ENCODE results near the gene FAM83D. TPM values are rescaled to one million over a fixed set of nuclear protein-coding genes. Genes with fewer than 3 reads are reported as not detected.

FAM83D gene, protein sequence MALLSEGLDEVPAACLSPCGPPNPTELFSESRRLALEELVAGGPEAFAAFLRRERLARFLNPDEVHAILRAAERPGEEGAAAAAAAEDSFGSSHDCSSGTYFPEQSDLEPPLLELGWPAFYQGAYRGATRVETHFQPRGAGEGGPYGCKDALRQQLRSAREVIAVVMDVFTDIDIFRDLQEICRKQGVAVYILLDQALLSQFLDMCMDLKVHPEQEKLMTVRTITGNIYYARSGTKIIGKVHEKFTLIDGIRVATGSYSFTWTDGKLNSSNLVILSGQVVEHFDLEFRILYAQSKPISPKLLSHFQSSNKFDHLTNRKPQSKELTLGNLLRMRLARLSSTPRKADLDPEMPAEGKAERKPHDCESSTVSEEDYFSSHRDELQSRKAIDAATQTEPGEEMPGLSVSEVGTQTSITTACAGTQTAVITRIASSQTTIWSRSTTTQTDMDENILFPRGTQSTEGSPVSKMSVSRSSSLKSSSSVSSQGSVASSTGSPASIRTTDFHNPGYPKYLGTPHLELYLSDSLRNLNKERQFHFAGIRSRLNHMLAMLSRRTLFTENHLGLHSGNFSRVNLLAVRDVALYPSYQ
- total RNA-seq: 10 to 100 TPM; 10.2 to 12.6 TPM

DNA sequence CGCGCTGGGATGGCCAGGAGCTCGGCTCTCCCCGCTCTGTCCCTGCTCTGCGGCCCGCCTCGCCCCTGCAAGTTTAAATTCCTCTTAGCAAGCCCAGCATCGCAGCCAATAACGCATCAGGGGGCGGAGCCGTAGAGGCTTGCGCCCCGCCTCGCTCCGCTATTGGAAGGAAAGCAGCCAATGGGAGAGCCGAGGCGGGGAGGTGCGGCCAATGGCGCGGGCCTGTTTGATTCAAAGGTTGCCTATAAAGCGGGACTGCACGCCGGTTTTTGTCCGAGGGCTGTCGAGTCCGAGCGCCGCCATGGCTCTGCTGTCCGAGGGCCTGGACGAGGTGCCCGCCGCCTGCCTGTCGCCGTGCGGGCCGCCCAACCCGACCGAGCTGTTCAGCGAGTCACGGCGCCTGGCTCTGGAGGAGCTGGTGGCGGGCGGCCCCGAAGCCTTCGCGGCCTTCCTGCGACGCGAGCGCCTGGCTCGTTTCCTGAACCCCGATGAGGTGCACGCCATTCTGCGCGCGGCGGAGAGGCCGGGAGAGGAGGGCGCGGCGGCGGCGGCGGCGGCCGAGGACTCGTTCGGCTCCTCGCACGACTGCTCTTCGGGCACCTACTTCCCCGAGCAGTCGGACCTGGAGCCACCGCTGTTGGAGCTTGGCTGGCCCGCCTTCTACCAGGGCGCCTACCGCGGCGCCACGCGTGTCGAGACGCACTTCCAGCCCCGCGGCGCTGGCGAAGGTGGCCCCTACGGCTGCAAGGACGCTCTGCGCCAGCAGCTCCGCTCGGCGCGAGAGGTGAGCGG, at the start of gene FAM83D:
Gene FAM83D (plus strand): TSS at position 276 of the 792 bp plus-strand sequence. CDS start 26 bp downstream, at position 302.
- Histone ChIP-seq H3K9me3 (no peaks in the 10 kb centered on the region), H3K27ac (no peak within 1 kb of the TSS), H3K36me3 (no peaks in the 10 kb centered on the region), H3K27me3 (replicated peaks; ENCODE audit: insufficient read depth) (no peaks in the 10 kb centered on the region), H3K4me3 (peak within 1 kb of the TSS; percentile 48 to 49), H3K4me1 (replicated peaks) (peaks cover 8% of the 10 kb centered on the region)
- WGBS: under 1% methylated on average over 50 of the region's 95 CpGs
- intact Hi-C loops (cut with DNase I): loop anchor here (2.0 to 5.0 kb wide), 2 partner anchors 36 to 120 kb away; partner anchors contain the start of gene DHX35
- peak; percentile 90 for TF ChIP-seq POLR2AphosphoS5 (IDR thresholded peaks at IDR 0.05)
- peak; percentile 87 for TF ChIP-seq POLR2A (IDR thresholded peaks at IDR 0.05)
- TF ChIP-seq, protein P1, sequence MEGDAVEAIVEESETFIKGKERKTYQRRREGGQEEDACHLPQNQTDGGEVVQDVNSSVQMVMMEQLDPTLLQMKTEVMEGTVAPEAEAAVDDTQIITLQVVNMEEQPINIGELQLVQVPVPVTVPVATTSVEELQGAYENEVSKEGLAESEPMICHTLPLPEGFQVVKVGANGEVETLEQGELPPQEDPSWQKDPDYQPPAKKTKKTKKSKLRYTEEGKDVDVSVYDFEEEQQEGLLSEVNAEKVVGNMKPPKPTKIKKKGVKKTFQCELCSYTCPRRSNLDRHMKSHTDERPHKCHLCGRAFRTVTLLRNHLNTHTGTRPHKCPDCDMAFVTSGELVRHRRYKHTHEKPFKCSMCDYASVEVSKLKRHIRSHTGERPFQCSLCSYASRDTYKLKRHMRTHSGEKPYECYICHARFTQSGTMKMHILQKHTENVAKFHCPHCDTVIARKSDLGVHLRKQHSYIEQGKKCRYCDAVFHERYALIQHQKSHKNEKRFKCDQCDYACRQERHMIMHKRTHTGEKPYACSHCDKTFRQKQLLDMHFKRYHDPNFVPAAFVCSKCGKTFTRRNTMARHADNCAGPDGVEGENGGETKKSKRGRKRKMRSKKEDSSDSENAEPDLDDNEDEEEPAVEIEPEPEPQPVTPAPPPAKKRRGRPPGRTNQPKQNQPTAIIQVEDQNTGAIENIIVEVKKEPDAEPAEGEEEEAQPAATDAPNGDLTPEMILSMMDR (IDR thresholded peaks at IDR 0.05): peak in 2 of 4 experiments; percentile 1 to 92
- DNase-seq (ENCODE audit: low spot score): peak; percentile 89

DNA sequence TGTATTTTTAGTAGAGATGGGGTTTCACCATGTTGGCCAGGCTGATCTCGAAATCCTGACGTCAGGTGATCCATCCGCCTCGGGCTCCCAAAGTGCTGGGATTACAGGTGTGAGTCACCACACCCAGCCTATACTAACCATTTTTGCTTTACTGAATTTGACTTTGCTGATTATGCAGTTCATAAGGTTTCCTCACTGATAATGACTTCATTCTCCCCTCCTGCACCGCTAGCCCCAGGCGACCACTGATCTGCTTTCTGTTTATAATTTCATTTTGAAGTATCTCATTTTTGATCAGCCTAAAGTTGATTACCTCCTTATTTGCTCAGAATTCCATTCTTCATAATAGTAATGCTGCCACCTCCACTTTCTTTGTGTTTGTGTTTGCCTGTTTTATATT, 48.7 kb upstream of the FAM83D start:
- Histone ChIP-seq H3K36me3 (no peaks in the 10 kb centered on the region), H3K4me3 (no peak overlapping the region), H3K27me3 (replicated peaks; ENCODE audit: insufficient read depth) (no peaks in the 10 kb centered on the region), H3K4me1 (replicated peaks) (no peaks in the 10 kb centered on the region), H3K27ac (no peak overlapping the region), H3K9me3 (no peaks in the 10 kb centered on the region)
- DNase-seq (ENCODE audit: low spot score): no peak
- intact Hi-C loops (cut with DNase I): no loop called here
- TF ChIP-seq, protein P1 (IDR thresholded peaks at IDR 0.05): no peak
- TF ChIP-seq POLR2AphosphoS5 (IDR thresholded peaks at IDR 0.05) (no peak), POLR2A (IDR thresholded peaks at IDR 0.05) (no peak)
- 91% methylated on average over 6 of the region's 6 CpGs for WGBS

DNA sequence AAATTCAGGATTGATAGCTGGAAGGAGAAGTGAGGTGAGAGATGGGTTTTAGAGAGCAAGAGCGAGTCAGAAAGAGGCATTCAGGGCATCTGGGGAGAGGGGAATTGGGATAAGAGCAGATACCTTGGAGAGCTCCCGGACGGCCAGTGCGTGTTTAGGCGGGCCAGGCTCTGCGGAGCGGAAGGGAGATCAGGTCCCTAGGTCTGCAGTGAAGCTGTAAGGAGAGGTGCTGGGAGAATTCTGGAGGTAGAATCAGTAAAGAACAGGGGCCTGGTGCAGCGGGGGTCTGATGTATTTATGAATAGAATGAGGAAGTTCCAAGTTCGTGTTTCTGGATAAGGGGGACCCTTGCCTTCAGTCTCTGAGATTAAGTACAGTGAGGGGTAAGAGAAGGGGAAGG, 47.4 kb upstream of the FAM83D start:
- no peaks in the 10 kb centered on the region for H3K27me3 ChIP-seq (replicated peaks; ENCODE audit: insufficient read depth)
- no peaks in the 10 kb centered on the region for H3K36me3 ChIP-seq
- H3K9me3 ChIP-seq: no peaks in the 10 kb centered on the region
- no peak overlapping the region for H3K27ac ChIP-seq
- H3K4me1 ChIP-seq (replicated peaks): no peaks in the 10 kb centered on the region
- no peak overlapping the region for H3K4me3 ChIP-seq
- no peak for DNase-seq (ENCODE audit: low spot score)
- TF ChIP-seq POLR2AphosphoS5 (IDR thresholded peaks at IDR 0.05): no peak
- TF ChIP-seq POLR2A (IDR thresholded peaks at IDR 0.05): no peak
- TF ChIP-seq, protein P1 (IDR thresholded peaks at IDR 0.05): no peak
- 14% methylated on average over 9 of the region's 9 CpGs for WGBS
- intact Hi-C loops (cut with DNase I): no loop called here

DNA sequence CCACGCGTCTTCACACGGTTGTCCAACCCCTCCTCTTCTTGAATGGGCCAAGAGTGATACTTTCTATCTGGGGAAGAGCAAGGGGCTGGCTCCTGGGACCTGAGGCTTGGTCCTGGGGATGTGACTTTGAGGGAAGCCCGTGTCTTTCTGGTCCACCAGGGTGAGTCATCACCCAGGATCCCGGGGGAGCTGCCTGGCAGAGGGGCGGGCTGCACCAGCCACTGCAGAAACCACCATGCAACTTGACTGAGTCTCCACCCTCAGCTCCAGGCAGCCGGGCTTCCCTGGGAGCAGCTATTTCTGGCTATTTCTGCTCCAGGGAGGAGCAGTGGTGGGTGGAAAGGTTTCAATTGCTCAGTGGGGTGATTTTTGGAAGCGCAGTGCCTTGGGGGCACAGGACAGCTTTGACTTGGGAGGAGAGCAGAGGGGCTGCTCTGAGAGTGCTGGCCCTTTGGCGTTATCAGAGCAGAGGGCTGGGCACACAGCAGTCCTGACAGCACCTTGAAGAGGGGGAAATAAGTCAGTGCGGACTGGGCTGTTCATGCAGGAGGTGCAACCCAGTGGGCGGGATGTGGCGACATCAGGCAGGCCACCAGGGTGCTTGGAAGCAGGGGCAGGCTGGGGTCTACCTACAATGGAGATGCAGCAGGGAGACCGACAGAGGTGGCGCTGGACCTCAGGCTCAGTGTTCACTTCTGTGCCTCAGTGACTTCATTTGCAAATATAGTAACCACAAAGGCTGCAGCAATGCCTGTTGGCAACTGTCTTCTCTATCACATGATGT, 45.1 kb upstream of the FAM83D start:
- 69% methylated on average over 14 of the region's 14 CpGs for WGBS
- Histone ChIP-seq H3K27ac (no peak overlapping the region), H3K36me3 (no peaks in the 10 kb centered on the region), H3K4me1 (replicated peaks) (no peaks in the 10 kb centered on the region), H3K4me3 (no peak overlapping the region), H3K27me3 (replicated peaks; ENCODE audit: insufficient read depth) (no peaks in the 10 kb centered on the region), H3K9me3 (no peaks in the 10 kb centered on the region)
- intact Hi-C loops (cut with DNase I): no loop called here
- DNase-seq (ENCODE audit: low spot score): no peak
- TF ChIP-seq POLR2A (IDR thresholded peaks at IDR 0.05) (no peak), POLR2AphosphoS5 (IDR thresholded peaks at IDR 0.05) (no peak)
- TF ChIP-seq, protein P1 (IDR thresholded peaks at IDR 0.05): no peak

All from prostate gland (tissue), 2 donors.